IPS-NIHi7 (cell line): ENCODE results near the gene ST3GAL2.
"Not testable (repeated sequence)": the region's sequence is repeated elsewhere in the genome, so short reads cannot be mapped to it uniquely, and the experiment has no call there.

Experiments
- DNase-seq: peaks from one replicate; pipeline ENCODE4 v3.0.0; 2012; ENCODE audit warnings: mixed read lengths; ENCODE audit errors: extremely low spot score

The ST3GAL2 gene

DNA sequence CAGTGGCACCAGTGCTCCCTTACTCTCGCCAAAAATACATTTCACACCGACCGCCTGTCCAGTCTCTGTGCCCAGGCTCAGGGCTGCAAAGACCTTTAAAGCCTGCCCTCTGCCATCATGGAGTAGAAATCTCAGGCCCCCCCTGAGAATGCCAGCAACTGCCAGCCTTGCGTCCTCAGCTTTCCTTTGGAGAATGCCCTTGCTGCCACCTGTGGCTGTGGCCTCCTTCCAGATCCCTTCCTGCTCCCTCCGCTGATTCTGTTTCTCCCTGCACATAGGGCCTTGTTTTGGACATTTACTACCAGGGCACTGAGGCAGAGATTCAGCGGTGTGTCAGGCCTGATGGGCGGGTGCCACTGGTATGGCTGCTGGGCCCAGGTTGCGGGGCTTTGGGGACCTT, 28.7 kb upstream of the ST3GAL2 start:
- no peak for DNase-seq

- no peak for DNase-seq
Observed at GRCh38 chr16:70467113-70467512, 28.2 kb upstream of the ST3GAL2 start.

DNA sequence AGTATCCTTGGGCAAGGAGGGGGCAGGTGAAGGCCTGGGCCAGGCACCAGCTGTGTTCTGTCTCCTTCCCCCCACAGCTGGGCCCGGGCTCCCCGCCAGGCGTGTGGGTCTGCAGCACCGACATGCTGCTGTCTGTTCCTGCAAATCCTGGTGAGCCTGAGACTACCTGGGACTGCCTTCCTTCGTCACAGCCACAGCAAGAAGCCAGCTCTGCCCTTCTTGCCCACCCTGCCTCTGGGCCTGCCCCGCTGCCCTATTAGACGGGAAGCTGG, 27.8 kb upstream of the ST3GAL2 start:
- no peak for DNase-seq

DNA sequence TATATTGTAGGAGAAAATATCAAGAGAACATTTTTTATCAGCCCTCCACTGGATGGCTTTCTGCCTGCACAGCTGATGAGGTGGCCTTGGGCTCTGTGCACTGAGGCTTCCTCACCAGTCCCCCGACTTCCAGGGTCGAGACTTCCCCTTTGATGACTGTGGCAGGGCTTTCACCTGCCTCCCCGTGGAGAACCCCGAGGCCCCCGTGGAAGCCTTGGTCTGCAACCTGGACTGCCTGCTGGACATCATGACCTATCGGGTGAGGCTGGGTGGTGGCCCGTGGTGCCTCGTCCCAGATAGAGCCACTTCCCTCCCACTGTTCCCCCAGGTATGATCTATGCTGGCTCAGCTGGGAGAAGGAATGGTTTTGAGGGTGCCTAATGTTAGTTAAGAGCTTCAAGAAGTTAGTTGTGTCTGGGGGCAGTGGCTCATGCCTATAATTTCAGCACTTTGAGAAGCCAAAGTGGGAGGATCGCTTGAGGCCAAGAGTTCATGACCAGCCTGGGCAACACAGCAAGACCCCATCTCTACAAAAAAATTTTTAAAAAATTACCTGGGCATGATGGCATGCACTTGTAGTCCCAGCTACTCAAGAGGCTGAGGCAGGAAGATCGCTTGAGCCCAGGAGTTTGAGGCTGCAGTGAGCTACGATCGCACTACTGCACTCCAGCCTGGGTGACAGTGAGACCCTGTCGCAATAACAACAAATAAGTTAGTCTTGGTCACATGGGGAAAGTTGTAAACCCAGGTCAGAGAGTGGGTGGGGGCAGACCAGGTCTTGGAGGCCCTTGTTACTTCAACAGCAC, 27.3 kb upstream of the ST3GAL2 start:
- no peak for DNase-seq

DNA sequence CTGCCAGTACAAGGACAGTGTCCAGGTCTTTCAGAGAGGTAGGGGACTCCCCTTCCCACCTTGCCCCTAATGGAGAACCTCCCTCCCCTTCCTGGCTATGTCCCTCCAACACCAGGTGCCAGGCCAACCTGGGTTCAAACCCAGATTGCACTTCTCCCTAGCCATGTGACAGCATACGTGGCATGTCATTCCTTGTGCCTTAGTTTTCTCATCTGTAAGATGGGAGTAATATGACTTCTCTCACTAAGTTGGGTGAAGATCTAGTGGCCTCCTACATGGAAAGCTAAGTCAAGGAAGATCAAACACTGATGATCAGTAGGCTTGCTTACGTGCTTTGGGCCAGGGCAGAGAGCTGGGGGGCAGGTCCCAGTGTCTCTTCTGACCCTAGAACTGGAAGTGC, 24.3 kb upstream of the ST3GAL2 start:
- no peak for DNase-seq

GRCh38 chr16:70460737-70461261, 21.9 kb upstream of the ST3GAL2 start:
- no peak for DNase-seq

GRCh38 chr16:70457446-70458166, 18.7 kb upstream of the ST3GAL2 start:
- no peak for DNase-seq

- peak; percentile 1 for DNase-seq
Observed at GRCh38 chr16:70455910-70456309, 17.0 kb upstream of the ST3GAL2 start.

DNA sequence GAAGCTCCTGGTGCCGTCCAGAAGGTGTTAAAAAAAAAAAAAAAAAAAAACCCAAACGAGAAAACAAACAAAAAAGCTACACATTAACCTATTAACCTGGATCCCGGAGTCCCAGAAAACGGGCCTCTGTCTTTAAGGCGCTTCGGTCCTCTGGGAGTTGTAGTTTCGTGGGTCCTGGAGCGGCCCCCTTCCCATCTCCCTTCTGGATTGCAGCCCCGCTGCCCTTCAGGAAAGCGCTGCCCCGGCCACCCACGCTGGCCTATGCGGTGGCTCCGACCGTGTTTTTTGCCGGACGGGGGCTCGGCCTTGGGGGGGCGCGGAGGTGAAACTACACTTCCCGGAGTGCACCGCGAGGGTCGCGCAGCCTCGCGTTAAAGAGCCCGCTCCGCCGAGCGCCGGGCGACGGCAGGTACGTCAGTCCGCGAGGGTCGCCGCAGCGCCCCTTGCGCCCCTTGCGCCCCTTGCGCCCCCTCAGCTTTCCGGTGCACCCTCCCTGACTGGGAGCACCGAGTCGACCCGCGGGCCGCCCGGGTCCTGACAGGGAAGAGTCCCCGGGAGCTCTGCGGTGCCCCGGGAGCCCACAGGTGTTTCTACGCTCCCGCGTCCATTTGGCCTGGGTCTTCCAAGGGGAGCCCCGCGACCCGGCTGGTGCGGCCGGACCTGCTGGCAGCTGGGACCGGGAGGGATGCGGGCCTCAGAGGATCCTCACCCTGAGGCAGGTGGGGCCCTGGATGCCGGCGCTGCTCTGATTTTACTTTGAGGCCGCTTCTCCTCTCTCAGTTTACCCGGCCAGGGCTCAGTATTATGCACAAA, 15.5 kb upstream of the ST3GAL2 start, which contains the start of gene FCSK:
FCSK (plus strand) TSS at position 374 of the 813 bp plus-strand sequence. CDS start 8,596 bp downstream, outside the sequence.
- DNase-seq: peak; percentile 85

GRCh38 chr16:70453892-70454221, 15.0 kb upstream of the ST3GAL2 start:
- peak; percentile 57 for DNase-seq

DNA sequence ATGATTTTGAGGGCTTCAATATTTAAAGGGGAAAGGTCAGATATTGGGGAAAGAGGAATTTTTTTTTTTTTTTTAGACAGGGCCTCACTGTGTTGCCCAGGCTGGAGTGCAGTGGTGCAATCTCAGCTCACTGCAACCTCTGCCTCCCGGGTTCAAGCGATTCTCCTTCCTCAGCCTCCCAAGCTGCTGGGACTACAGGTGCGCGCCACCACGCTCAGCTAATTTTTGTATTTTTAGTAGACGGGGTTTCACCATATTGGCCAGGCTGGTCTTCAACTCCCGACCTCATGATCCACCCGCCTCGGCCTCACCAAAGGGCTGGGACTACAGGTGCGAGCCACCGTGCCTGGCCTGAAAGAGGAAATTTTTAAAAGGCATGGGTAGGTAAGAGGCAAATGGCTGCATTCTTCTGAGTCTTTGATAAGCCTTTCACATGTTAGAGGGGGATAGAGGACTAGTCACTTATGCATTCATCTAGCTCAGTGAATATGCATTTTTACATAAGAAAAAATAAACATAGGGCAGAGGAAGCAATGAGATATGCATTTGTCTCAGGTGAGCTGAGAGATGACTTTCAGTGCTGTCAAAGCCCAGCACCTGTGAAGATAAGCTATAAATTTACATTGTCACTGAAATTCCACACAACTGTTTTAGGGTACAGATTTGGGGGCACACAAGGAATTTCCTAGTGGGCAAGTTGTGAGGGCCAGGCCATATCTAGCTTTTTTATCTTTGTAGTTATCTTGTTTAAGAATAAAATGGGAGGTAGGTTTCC, 14.4 kb upstream of the ST3GAL2 start:
- DNase-seq: peak; percentile 1

GRCh38 chr16:70451004-70451340, 12.1 kb upstream of the ST3GAL2 start:
- not testable (repeated sequence) for DNase-seq

GRCh38 chr16:70450142-70451003, 11.5 kb upstream of the ST3GAL2 start:
- DNase-seq: not testable (repeated sequence)

- DNase-seq: no peak
Observed at GRCh38 chr16:70448075-70448474, 9.2 kb upstream of the ST3GAL2 start.

GRCh38 chr16:70444249-70445063, 5.6 kb upstream of the ST3GAL2 start:
- DNase-seq: no peak

GRCh38 chr16:70442344-70442743, 3.4 kb upstream of the ST3GAL2 start:
- no peak for DNase-seq

- DNase-seq: no peak
Observed at GRCh38 chr16:70441406-70441990, 2.6 kb upstream of the ST3GAL2 start.

GRCh38 chr16:70440009-70440692, 1.3 kb upstream of the ST3GAL2 start:
- DNase-seq: no peak

GRCh38 chr16:70438585-70438968, 323 bp downstream of the ST3GAL2 start:
- no peak for DNase-seq
